NB4 (cell line): ENCODE results near the gene PBX3.

Experiments
- DNase-seq: peaks from one replicate; pipeline ENCODE4 v3.0.0; 2010; ENCODE audit warnings: low read depth
- H3K4me3 ChIP-seq: one replicate; pipeline ENCODE4 v1.5.1; 2011; ENCODE audit warnings: mild to moderate bottlenecking, low read depth, low read length, moderate library complexity
- MAX ChIP-seq: IDR thresholded peaks from 2 replicates; pipeline ENCODE4 v1.6.1; 2011; ENCODE audit warnings: low read depth, low read length
- MYC ChIP-seq: IDR thresholded peaks from 2 replicates; pipeline ENCODE4 v1.6.1; 2011; ENCODE audit warnings: low read depth, low read length
- POLR2A ChIP-seq: IDR thresholded peaks from 2 replicates; pipeline ENCODE4 v1.6.1; 2011; ENCODE audit warnings: mild to moderate bottlenecking; ENCODE audit not compliant: insufficient read length; ENCODE audit errors: extremely low read depth
- TF ChIP-seq, protein P1 (sequence below): IDR thresholded peaks from one replicate; pipeline ENCODE4 v1.5.1; 2012; ENCODE audit warnings: low read depth, low read length

PBX3 gene

DNA sequence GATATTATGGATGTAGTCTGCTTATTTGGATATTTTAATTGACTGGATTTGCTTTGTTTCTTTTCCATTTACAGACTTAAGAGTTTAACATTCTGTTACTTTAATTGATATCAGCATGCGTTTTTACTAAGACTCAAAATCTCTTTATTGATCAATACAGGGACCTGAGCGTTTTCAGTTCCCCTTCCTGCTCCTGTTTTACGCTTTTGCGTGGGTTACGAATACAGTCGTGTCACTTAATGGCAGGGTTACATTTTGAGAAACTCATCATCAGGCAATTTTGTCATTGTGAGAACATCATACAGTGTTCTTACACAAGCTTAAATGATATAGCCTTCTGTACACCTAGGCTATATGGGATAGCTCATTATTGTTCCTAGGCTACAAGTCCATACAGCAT lies 65.2 kb downstream of the PBX3 start:
- no peak overlapping the region for H3K4me3 ChIP-seq
- no peak for TF ChIP-seq MAX
- no peak for TF ChIP-seq MYC
- TF ChIP-seq, protein P1, sequence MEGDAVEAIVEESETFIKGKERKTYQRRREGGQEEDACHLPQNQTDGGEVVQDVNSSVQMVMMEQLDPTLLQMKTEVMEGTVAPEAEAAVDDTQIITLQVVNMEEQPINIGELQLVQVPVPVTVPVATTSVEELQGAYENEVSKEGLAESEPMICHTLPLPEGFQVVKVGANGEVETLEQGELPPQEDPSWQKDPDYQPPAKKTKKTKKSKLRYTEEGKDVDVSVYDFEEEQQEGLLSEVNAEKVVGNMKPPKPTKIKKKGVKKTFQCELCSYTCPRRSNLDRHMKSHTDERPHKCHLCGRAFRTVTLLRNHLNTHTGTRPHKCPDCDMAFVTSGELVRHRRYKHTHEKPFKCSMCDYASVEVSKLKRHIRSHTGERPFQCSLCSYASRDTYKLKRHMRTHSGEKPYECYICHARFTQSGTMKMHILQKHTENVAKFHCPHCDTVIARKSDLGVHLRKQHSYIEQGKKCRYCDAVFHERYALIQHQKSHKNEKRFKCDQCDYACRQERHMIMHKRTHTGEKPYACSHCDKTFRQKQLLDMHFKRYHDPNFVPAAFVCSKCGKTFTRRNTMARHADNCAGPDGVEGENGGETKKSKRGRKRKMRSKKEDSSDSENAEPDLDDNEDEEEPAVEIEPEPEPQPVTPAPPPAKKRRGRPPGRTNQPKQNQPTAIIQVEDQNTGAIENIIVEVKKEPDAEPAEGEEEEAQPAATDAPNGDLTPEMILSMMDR = no peak
- no peak for TF ChIP-seq POLR2A
- DNase-seq = no peak

- no peak for TF ChIP-seq MAX
- TF ChIP-seq POLR2A = no peak
- TF ChIP-seq, protein P1 = no peak
- no peak for TF ChIP-seq MYC
- H3K4me3 ChIP-seq = no peak overlapping the region
These were observed 68.4 kb downstream of the PBX3 start for GRCh38 chr9:125815568-125815967.

GRCh38 chr9:125816321-125816720 lies 69.1 kb downstream of the PBX3 start:
- TF ChIP-seq MYC (no peak), POLR2A (no peak), MAX (no peak)
- no peak for DNase-seq
- H3K4me3 ChIP-seq = no peak overlapping the region

More at GRCh38 chr9:125815568-125815967, 68.4 kb downstream of the PBX3 start:
- no peak for DNase-seq

DNA sequence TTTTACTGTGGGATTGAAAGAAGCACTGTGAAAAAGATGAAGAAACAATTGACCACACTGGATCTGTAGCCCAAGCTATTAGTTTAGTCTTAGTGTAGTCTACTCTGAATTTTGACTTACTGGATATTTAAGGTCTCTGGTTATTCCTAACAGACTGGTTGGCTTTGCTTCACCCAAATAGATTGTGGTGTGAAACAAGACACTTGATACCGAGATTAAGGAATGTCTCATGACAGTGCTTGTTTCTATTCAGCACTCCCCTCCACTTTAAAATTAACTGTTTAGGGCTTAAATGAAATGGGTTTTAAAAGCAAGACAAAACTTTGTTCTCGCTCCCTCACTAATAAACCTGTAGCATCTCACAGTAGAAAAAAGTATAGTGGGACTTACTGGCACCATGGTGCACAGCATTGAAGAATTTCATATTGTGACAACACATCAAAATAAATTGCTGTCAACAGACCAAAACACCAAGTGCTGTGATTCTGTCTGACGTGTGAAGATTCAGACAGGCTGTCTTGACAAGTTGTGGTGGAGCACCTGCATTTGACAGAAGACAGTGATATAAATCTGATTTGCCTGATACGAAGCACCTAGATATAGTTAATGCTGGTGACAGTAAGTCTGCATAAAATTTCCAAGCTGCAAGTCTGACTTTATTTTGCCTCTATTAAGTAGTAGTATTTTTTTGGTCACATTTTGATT lies 73.1 kb downstream of the PBX3 start:
- no peak for DNase-seq
- TF ChIP-seq, protein P1 = no peak
- no peak for TF ChIP-seq MAX
- TF ChIP-seq POLR2A = no peak
- no peak for TF ChIP-seq MYC
- no peak overlapping the region for H3K4me3 ChIP-seq

GRCh38 chr9:125821078-125821477 lies 73.9 kb downstream of the PBX3 start:
- no peak overlapping the region for H3K4me3 ChIP-seq
- TF ChIP-seq MAX (no peak), POLR2A (no peak), MYC (no peak)
- TF ChIP-seq, protein P1 = no peak
- no peak for DNase-seq

DNA sequence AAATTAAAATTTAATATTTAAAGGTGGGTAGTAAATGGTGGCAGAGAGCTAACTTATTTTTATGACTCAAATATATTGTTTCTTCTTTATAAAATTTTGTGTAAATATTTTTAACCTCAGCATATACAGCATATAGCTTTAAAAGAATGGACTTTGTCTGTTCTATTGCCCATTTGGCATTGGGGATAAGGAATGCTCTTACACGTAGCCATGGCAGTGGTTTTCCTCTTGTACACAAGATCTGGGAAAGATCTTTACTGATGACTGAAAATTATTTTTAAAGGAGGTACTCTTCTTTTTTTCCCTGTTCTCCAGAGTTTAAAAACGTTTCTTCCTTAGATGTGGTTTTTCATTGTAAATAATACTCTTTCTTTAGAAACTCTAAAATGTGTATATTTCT lies 75.0 kb downstream of the PBX3 start:
- no peak overlapping the region for H3K4me3 ChIP-seq

More for the DNA sequence above, 75.0 kb downstream of the PBX3 start:
- no peak for TF ChIP-seq POLR2A
- no peak for TF ChIP-seq MYC
- TF ChIP-seq, protein P1 = no peak
- no peak for TF ChIP-seq MAX
- no peak for DNase-seq
